Amniotic stem cell (primary cell): ENCODE results near the gene SLC6A20.

ENCODE experiments used
- DNase-seq: peaks from one replicate; lab custom pipeline; 2025; lab: John Stamatoyannopoulos, UW

SLC6A20 gene

GRCh38 chr3:45778761-45779201 lies 17.6 kb downstream of the SLC6A20 start:
- DNase-seq = no peak

- DNase-seq = no peak
Observed at GRCh38 chr3:45777746-45778386, 18.5 kb downstream of the SLC6A20 start.

- DNase-seq = no peak
Observed at GRCh38 chr3:45777111-45777745, 19.1 kb downstream of the SLC6A20 start.

GRCh38 chr3:45776611-45777010 lies 19.7 kb downstream of the SLC6A20 start:
- DNase-seq = no peak

GRCh38 chr3:45776301-45776595 lies 20.1 kb downstream of the SLC6A20 start:
- DNase-seq = no peak

GRCh38 chr3:45775571-45776300 lies 20.6 kb downstream of the SLC6A20 start:
- DNase-seq = no peak

GRCh38 chr3:45774581-45775521 lies 21.5 kb downstream of the SLC6A20 start:
- no peak for DNase-seq

- DNase-seq = no peak
Observed at GRCh38 chr3:45773714-45774449, 22.5 kb downstream of the SLC6A20 start.

GRCh38 chr3:45773072-45773471 lies 23.3 kb downstream of the SLC6A20 start:
- no peak for DNase-seq

- no peak for DNase-seq
Observed at GRCh38 chr3:45772341-45773035, 23.8 kb downstream of the SLC6A20 start.

GRCh38 chr3:45771831-45772230 lies 24.5 kb downstream of the SLC6A20 start:
- DNase-seq = no peak

GRCh38 chr3:45771166-45771775 lies 25.1 kb downstream of the SLC6A20 start:
- DNase-seq = no peak

GRCh38 chr3:45765958-45766357 lies 30.4 kb downstream of the SLC6A20 start:
- no peak for DNase-seq

- DNase-seq = no peak
Observed at GRCh38 chr3:45765266-45765851, 31.0 kb downstream of the SLC6A20 start.

- DNase-seq = no peak
Observed at GRCh38 chr3:45763303-45763675, 33.0 kb downstream of the SLC6A20 start.

GRCh38 chr3:45762647-45763302 lies 33.6 kb downstream of the SLC6A20 start:
- no peak for DNase-seq

- DNase-seq = no peak
Observed at GRCh38 chr3:45761831-45762230, 34.5 kb downstream of the SLC6A20 start.

GRCh38 chr3:45760878-45761711 lies 35.2 kb downstream of the SLC6A20 start:
- peak; percentile 32 for DNase-seq

- no peak for DNase-seq
Observed at GRCh38 chr3:45759851-45760250, 36.5 kb downstream of the SLC6A20 start.
